HG03432 (cell line): ENCODE measurements around the gene GREB1.
A peak's percentile ranks its signal among the peaks of the same experiment; 100 is the strongest.

Experiments
- ATAC-seq: cut with Tn5 transposase; IDR thresholded peaks from one replicate; pipeline ENCODE4 v1.9.1; 2021; ENCODE audit warnings: mild to moderate bottlenecking, moderate library complexity; ENCODE audit not compliant: unreplicated experiment

The GREB1 gene, protein sequence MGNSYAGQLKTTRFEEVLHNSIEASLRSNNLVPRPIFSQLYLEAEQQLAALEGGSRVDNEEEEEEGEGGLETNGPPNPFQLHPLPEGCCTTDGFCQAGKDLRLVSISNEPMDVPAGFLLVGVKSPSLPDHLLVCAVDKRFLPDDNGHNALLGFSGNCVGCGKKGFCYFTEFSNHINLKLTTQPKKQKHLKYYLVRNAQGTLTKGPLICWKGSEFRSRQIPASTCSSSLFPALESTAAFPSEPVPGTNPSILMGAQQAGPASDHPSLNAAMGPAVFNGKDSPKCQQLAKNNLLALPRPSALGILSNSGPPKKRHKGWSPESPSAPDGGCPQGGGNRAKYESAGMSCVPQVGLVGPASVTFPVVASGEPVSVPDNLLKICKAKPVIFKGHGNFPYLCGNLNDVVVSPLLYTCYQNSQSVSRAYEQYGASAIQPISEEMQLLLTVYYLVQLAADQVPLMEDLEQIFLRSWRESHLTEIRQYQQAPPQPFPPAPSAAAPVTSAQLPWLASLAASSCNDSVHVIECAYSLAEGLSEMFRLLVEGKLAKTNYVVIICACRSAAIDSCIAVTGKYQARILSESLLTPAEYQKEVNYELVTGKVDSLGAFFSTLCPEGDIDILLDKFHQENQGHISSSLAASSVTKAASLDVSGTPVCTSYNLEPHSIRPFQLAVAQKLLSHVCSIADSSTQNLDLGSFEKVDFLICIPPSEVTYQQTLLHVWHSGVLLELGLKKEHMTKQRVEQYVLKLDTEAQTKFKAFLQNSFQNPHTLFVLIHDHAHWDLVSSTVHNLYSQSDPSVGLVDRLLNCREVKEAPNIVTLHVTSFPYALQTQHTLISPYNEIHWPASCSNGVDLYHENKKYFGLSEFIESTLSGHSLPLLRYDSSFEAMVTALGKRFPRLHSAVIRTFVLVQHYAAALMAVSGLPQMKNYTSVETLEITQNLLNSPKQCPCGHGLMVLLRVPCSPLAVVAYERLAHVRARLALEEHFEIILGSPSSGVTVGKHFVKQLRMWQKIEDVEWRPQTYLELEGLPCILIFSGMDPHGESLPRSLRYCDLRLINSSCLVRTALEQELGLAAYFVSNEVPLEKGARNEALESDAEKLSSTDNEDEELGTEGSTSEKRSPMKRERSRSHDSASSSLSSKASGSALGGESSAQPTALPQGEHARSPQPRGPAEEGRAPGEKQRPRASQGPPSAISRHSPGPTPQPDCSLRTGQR (N-terminal part only)

DNA sequence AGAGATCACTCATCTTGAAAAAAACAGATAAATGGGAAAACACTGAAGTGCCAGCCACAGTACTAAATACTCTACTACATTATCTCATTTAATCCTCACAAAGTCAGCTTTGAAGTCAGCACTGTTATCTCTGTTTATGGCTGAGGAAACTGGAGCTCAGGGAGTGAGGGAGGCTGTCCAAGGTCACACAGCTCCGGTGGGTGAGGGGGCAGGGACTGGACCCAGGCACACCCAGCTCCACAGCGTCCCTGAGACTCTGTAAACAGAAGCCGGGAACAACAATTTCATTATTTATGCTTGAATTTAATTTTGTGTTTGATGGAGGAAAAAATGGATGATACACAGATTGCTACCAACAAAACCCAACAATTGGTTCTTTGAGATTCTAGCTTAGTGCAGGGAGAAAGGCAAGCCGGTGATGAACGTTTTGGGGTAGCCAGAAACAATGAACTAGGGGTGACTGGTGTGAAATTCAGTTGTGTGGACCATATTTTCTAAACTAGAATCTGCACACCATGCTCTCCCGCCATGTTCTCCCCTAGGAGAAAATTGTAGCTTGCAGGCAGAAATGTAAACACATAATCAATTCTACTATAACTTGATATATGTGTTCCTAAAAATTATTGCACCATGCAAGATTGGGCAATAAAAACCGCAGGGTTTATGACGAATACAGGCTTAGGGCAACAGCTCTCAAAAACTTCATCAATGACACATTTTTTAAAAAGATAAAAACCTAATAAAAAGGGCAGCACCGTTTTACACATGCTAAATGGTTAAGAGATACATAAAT is at the start of gene GREB1:
GREB1 (plus strand) TSS at position 768 of the 793 bp plus-strand sequence. CDS start 22,570 bp downstream, outside the sequence.
- no peak for ATAC-seq

DNA sequence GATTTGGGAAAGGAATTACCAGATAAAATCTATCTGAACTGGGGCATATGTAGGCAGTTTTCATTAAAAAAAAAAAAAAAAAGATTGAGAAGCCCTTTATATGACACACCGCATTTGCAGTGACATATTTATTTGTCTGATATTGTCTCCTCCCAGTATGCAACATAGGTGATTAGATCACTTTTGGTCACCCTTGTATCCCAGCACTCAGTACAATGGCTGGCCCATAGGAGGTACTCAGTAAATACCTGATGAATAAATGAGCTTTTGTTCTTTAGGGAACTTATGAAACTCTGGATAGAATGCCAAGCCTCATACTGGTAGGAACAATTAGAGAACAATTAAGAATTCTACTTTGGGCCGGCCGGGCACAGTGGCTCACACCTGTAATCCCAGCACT is 45.0 kb upstream of the GREB1 start:
- ATAC-seq, result no peak

DNA sequence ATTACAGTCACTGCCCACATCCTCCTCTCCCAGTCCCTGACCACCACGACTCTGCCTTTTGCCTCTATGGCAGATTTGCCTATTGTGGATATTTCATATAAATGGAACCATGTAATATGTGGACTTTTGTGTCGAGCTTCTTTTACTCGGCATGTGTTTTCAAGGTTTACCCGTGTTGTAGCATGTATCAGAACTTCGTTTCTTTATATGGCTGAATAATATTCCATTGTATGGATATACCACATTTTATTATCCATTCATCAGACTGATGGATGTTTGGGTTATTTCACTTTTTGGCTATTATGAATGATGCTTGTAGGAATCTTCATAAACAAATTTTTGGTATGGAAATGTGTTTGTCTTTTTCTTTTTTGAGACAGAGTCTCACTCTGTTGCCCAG is 43.7 kb upstream of the GREB1 start:
- no peak for ATAC-seq

DNA sequence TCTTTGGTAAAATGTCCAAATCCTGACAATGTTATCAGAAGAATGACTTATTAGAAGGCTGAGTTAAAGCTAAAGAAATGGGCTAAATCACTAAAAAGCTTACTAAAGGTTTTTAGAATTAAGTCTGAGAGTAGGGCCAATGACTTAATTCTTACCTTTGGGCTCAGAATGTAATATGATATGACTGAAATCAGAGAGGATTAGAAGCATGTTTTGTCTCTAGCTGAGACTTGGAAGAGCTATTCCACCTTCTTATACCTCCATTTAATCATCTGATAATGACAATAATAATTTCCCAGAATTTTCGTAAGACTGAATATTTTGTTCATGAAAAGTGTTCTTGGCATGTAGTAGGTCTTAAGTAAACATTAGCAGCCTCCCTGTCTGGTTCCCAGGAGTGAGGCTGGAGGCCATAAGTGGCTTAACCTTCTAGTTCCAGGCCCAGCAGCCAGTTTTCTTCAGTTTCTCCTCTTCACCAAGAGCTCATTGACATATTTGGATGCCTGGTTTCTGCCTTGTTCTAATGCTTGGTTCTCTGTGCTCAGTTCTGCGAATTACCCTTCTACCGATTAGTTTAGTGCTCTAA is 42.4 kb upstream of the GREB1 start:
- ATAC-seq, result no peak

DNA sequence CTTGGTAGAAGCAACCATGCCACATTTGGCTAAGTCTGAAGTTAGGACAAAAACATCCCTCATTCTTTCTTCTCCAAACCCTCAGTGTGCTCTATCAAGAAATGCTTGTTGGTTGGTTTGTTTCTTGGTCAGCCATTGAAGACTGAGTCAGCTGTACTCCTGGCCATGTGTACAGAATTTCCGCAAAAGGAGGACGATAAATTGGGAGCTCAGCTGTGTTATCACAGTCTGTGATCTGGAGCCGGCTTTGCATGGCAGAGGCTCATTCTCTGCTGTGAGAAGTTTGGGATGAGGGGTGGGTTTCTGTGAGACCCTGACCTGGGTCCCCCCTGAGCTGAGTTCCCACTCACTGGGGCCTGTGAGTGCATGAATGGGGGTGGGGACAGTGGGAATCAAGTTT is 41.6 kb upstream of the GREB1 start:
- ATAC-seq, result no peak

DNA sequence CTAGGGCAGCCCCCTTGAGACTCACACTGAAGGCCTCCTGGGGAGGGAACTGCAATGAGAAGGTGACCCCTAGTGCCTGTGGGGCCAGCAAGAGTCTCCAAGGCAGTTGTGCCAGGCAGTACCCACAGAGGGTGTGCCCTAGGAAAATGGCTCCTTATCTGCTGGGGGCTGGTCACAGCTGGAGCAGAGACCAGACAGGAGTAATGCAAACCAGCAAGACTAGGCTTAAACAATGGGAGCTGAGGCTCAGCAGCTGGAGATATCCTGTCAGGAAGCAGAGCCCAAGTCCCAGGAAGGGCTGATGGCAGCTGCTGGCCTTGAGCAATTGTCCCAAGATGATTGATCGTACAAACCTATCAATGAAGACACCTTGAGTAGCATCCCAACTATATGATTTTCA is 41.1 kb upstream of the GREB1 start:
- no peak for ATAC-seq

DNA sequence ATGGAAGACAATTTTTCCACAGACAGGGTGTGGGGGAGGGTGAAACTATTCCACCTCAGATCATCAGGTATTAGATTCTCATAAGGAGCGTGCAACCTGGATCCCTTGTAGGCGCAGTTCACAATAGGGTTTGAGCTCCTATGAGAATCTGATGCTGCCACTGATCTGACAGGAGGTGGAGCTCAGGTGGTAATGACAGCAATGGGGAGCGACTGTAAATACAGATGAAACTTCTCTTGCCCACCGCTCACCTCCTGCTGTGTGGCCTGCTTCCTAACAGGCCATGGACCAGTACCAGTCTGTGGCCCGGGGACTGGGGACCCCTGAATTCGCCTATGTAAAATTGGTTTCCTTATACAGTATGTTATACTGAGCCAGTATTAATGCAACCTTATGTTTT is 40.6 kb upstream of the GREB1 start:
- ATAC-seq, result no peak

DNA sequence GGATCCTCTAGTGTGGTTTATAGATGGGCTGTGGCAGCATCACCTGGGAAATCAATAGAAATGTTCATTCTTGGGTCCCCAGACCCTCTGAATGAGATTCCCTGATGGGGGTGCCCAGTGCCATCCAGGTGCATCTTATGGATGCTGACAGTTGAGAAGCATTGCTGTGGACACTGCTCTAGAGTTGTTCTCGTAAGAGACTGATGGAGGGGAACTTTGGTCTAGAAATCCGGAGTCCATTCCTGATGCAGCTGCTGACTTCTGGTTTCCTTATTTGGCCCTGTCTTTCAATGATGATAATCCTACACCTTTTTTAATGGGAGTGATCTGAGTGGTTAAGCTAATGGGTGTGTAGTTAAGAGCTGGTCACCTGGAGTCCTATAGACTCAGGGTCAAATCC is 39.5 kb upstream of the GREB1 start:
- no peak for ATAC-seq

DNA sequence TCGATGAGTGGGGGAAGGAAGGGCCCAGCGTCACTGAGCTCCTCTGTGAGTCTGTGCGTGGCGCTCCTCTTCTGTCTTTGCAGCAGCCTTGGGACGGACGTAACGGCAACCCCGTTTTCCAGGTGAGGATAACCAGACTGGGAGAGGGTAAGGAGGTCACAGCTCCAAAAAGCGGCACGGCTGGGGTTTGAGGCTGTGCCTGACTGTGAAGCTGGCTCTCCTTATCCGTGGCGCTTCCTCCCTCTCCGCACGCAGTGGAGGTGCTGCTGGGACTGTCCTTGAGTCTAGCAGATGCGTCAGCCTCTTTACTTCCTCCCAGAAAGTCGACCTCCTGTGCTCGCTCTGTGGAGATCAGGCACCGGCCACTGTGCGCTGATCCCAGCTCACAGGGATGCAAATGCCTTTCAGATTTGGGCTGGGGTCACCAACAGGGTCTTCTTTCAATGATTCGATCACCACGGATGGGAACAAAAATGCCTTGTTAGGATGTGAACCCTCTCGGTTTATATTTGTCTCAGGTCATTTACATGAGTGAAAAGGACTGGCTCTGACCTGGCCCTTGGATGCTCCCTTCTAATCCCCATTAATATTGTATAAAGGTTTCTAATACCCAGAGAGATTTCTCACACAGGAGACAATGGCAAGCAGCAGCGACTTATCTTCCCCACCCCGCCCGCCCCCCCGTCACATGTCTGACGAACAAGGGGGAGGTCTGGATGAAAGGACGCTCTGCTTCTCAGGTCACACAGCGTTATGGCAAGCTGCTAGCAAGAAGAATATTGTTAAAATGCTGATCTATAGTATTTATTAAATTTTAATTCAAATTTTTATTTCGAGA is 37.8 kb upstream of the GREB1 start:
- no peak for ATAC-seq

DNA sequence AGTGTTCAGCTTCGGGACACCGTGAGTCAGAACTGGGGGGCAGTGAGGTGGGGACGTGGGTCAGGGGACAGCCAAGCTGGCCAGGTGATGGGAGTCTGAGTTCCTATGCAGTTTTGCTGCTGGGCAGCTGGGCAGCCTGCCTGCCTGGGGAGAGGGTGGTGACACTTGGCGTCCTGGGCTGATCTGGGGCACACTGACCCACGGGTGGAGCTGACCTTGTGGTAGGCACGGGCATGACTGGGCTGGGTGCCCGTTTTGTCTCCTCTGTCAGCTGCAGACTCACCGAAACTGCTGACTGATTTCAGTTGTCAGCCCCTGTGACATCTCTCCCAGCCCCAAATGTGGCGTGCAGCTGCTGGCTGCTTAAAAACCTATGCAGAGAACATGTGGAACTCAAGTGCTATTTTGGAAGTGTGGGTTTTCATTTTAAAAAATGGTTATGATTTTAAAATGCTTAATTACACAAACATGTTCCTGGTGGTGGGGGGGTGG is 35.3 kb upstream of the GREB1 start:
- peak; percentile 97 for ATAC-seq

DNA sequence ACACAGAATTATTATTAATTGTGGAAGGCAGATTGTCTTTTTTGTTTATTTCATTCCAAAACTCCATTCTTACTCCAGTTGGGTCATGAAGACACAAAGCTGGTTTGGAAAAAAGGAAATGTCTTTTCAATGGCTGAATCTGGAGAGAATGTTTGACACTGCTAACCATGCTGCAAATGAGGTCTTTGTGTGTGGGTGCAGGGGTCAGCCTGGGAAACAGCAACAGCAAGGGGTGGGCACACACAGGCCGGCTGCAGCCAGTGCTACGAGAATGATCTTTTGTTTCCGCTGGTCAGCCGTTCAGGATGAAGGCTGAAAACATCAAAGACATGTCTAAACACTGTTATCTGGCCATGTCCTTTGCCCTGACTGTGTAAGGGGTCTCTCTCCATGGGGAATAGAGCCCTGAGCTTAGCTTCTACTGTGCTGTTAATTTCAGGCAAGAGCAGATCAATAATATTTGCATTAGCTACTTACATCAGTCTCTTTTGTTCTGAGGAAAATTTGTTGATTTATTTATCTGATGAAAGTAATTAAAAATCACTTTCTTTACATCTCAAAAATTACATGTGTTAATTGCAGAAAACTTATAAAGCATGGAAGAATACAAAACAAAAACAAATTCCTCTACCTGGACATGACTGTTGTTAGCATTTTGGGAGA is 34.6 kb upstream of the GREB1 start:
- ATAC-seq, result no peak

DNA sequence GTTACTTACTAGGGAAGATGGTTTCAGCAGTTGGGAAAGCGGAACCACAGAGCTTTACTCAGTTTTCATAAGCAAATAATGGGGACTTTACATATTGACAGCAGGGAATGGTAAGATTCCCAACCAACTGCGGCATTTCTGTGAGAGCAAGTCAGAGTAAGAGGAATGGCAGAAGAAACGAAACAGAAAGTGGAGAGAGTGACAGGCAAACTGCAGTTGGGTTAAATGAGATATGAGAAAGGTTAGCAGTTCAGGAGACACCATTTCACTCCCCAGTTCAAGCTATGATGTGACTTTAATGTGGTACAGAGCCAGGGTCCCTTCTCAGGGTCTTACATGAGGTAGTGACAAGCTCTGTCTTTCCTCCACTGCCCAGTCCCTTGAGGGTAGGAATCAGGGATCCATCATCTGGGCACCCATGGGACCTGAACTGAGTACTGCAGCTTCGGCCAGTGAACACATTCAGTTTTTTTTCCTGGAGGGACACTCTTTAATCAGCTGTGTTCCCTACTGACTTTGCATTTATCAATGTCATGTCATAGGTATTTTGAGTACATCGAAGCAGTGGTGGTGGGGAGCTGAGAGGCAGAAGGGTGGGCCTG is 33.0 kb upstream of the GREB1 start:
- peak; percentile 35 for ATAC-seq

DNA sequence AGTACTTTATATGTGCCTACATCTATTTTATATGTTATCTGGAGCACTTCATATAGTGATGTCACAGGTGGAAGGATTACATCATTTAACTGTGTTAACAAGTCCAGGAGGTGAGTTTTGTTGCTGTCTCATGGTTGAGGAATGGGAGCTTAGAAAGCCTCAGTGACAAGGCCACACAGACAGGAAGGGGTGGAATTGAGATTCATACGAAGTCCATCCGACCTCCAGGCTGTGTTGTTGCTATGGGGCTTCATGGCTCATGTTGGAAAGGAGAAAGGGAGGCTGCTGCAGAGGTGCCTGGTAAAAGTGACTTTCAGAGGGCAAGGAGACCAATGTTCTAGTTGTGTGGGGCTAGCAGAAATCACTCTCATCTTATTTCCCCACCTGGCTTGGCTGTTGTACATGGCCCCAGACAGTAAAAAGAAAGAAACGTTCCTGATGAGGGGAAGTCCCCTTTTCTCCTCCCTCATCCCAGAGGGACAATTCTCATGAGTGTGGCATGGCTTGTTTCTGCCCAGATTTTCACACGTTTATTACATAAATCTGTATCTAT is 31.0 kb upstream of the GREB1 start:
- no peak for ATAC-seq

DNA sequence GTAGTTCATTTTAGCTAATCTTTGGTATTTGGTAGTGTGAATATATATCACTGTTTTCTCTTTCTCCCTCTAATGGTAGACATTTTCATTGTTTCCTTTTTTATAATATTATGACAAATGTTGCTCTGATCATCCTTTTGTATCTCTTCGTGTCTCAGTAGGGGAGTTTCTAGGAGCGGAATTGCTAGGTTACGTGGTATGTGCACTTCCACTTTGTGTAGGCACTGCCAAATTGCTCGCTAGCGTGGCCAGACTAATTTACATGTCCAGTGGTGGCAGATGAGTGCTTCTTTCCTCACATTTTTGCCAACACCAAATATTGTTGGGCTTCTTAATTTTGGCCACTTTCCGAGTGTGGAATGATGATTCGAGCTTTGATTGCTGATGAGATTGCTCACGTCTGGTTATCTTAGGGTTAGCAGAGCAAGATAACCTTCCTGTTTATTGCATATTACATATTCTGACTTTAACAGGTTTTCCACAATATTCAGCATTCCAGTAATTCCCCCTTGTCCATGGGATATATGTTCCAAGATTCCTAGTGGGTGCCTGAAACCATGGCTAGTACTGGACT is 30.4 kb upstream of the GREB1 start:
- no peak for ATAC-seq

DNA sequence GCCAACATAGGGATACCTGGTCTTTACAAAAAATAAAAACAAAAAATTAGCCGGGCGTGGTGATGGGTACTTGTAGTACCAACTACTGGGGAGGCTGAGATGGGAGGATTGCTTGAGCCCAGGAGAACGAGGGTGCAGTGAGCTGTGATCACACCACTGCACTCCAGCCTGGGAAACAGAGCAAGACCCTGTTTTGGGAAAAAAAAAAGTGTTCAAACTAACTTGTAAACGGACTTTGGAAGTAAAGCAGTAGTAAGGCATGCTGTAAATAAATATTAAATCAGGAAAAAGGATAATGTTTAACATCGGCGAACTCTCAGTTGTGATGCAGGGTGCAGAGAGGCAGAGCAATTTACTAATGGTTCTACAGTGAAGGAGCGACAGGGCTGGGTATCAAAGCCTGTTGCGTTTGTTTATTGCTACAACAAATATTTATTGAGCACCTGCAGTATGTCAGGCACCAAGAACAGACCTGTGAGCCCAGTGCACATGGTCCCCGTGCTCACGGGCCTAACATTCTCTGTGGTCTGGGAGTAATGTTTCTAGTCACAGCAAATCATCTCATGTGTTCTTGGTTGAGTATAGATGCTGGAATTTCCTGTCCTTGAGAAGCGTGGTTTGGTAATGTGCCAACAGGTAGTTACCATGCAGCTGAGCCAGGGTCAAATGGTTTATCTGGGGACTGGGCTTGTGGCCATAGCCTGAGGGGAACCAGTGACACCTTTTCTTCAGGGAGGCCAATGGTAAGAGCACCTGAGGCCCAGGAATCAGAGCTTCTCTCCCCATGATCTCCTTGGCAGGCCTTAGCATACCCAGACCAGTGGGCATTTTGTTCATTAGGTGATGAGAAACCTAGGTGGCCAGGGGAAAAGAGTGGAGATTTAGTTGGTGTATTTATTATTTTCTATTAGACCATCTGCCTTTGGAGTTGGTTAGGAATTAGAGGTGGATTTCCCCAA is 27.9 kb upstream of the GREB1 start:
- peak; percentile 74 for ATAC-seq

DNA sequence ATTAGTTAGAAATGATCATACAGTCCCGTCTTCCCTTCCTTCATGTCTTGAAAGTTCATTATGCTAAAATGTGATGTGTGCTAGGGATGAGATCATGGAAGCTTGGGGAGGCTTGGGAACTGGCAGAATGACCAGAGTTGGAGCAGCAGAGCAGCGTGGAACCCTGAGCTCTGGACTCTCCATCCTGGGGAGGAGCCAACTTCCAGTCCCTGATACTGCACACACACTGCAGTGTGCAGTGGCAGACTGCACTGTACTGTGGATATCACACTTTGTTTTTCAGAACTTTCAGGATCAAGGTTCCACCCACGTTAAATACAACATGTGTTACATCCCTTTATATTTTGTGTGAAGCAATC is 27.3 kb upstream of the GREB1 start:
- no peak for ATAC-seq
